ENCODE measurements around the gene SLU7. TPM values are rescaled to one million over a fixed set of nuclear protein-coding genes. Genes with fewer than 3 reads are reported as not detected.
A peak's percentile ranks its signal among the peaks of the same experiment; 100 is the strongest.

Gene SLU7
- total and polyA plus RNA-seq, 10 donors, result 32.1 to 114 (median 55.7) TPM

DNA sequence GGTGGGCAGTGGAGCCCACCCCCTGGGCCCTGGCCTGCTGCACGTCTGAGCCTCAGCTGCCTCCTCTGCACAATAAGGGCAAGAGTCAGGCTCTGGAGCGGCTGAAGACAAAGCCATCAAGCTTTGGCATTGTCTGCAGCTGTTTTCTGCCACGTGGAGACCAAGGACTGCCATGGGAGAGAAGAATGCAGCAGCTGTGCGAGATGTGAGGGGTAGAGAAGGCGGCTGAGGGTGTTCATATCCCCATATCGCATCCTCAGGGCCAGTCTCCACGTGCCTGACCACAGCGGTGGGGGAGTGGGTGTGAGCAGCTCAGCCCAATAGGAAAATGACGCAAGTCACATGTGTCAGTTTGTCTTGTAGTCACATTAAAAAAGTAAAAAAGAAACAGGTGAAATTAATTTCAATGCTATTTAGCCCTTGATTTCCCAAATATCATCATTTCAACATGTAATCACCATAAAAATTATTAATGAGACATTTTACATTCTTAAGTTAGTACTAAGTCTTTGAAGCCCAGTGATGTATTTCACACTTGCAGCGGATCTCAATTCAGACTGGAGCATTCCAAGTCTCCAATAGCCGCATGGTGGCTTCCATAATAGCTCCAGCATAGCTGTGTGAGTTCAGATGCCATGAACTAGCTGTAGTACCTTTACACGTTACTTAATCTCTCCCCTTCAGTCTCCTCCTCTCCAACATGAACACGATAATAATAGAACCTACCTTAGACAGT lies 55.1 kb downstream of the SLU7 start:
- WGBS, 5 donors, result 66 to 87% (median 75%) methylated on average over 13 of the region's 13 CpGs
- no peak for DNase-seq
- peaks cover 0 to 28% (median 0%) of the 10 kb centered on the region in 7 donors for H3K27me3 ChIP-seq (replicated peaks in 1 of 7)
- no peaks in the 10 kb centered on the region for H3K36me3 ChIP-seq
- H3K9me3 ChIP-seq, result no peaks in the 10 kb centered on the region
- peaks cover 0 to 7% (median 2%) of the 10 kb centered on the region in 6 donors for H3K4me1 ChIP-seq
- H3K4me3 ChIP-seq, result no peak overlapping the region
- H3K27ac ChIP-seq, result peak overlapping the region in 5 of 8 donors; percentile 28 to 42 (median 33)
- intact Hi-C loops (cut with DNase I; ENCODE audit: low total_unique reads), result no loop called here
- no peak for TF ChIP-seq POLR2A (IDR thresholded peaks at IDR 0.05)
- no peak for TF ChIP-seq POLR2AphosphoS5 (IDR thresholded peaks at IDR 0.05)
- TF ChIP-seq, protein P1, sequence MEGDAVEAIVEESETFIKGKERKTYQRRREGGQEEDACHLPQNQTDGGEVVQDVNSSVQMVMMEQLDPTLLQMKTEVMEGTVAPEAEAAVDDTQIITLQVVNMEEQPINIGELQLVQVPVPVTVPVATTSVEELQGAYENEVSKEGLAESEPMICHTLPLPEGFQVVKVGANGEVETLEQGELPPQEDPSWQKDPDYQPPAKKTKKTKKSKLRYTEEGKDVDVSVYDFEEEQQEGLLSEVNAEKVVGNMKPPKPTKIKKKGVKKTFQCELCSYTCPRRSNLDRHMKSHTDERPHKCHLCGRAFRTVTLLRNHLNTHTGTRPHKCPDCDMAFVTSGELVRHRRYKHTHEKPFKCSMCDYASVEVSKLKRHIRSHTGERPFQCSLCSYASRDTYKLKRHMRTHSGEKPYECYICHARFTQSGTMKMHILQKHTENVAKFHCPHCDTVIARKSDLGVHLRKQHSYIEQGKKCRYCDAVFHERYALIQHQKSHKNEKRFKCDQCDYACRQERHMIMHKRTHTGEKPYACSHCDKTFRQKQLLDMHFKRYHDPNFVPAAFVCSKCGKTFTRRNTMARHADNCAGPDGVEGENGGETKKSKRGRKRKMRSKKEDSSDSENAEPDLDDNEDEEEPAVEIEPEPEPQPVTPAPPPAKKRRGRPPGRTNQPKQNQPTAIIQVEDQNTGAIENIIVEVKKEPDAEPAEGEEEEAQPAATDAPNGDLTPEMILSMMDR (IDR thresholded peaks at IDR 0.05 in 8 of 11, conservative IDR thresholded peaks at IDR 0.05 in 3 of 11), result no peak

DNA sequence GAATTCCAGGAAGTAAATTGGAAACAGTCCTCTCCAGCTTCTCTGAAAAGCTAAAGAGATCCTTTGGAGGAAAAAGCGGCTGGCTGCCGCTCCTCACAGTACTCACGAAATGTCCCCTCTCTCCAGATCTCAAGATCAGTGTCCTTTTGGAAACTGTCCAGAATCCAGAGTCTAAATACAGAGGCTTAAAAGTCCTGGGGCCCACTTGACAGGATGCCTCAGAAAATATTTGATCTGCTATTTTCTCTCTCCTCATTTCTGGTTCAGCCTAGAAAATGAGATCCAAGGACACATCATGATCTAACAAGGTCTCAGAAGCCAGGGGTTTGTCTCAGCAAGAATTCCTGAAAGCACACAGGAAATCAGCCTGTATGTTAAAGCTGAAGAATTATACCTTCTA lies 55.7 kb downstream of the SLU7 start:
- H3K27ac ChIP-seq, result peak overlapping the region in 6 of 8 donors; percentile 16 to 42 (median 32)
- peaks cover 0 to 21% (median 0%) of the 10 kb centered on the region in 7 donors for H3K27me3 ChIP-seq (replicated peaks in 1 of 7)
- TF ChIP-seq, protein P1 (IDR thresholded peaks at IDR 0.05 in 8 of 11, conservative IDR thresholded peaks at IDR 0.05 in 3 of 11), result no peak
- TF ChIP-seq POLR2AphosphoS5 (IDR thresholded peaks at IDR 0.05) (no peak), POLR2A (IDR thresholded peaks at IDR 0.05) (no peak)
- no peaks in the 10 kb centered on the region for H3K9me3 ChIP-seq
- H3K36me3 ChIP-seq, result no peaks in the 10 kb centered on the region
- peaks cover 0 to 11% (median 6%) of the 10 kb centered on the region in 6 donors for H3K4me1 ChIP-seq
- WGBS, 5 donors, result 61 to 76% (median 63%) methylated on average over 3 of the region's 3 CpGs
- no peak for DNase-seq
- H3K4me3 ChIP-seq, result no peak overlapping the region
- intact Hi-C loops (cut with DNase I; ENCODE audit: low total_unique reads), result no loop called here

DNA sequence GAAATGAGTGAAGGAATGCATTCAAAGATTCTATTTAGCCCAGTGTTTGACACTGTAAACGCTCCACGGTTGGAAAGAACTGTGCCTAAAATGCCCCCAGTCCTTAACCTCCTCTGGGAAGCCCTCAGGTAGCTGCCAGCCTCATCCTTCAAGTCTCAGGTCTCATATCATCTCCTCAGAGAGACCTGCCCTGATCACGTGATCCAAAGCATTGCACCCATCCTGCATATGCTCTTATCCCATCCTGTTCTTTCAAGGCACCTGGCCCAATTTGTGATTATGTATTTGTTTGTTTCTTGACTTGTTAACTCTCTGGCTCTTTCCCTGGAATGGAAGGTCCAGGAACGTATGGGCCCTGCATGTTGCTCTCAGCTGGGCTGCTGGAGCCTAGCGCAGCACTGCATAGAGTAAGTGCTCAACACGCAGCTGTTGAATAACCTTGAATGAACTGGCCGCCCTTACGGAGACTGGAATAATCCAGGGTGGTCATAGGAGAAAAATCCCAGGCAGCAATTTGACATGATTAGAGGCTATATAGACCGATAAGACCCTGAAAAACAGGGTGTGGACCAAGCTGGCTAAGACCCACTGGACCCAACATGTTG lies 57.2 kb downstream of the SLU7 start:
- DNase-seq, result no peak
- TF ChIP-seq POLR2AphosphoS5 (IDR thresholded peaks at IDR 0.05) (no peak), POLR2A (IDR thresholded peaks at IDR 0.05) (no peak)
- TF ChIP-seq, protein P1 (IDR thresholded peaks at IDR 0.05 in 8 of 11, conservative IDR thresholded peaks at IDR 0.05 in 3 of 11), result no peak
- H3K36me3 ChIP-seq, result no peaks in the 10 kb centered on the region
- no peaks in the 10 kb centered on the region for H3K9me3 ChIP-seq
- no peak overlapping the region for H3K4me3 ChIP-seq
- H3K27ac ChIP-seq, result no peak overlapping the region
- H3K4me1 ChIP-seq, result peaks cover 0 to 24% (median 10%) of the 10 kb centered on the region in 6 donors
- peaks cover 0 to 9% (median 0%) of the 10 kb centered on the region in 7 donors for H3K27me3 ChIP-seq (replicated peaks in 1 of 7)
- intact Hi-C loops (cut with DNase I; ENCODE audit: low total_unique reads), result no loop called here
- WGBS, 5 donors, result 75 to 95% (median 89%) methylated on average over 9 of the region's 9 CpGs

DNA sequence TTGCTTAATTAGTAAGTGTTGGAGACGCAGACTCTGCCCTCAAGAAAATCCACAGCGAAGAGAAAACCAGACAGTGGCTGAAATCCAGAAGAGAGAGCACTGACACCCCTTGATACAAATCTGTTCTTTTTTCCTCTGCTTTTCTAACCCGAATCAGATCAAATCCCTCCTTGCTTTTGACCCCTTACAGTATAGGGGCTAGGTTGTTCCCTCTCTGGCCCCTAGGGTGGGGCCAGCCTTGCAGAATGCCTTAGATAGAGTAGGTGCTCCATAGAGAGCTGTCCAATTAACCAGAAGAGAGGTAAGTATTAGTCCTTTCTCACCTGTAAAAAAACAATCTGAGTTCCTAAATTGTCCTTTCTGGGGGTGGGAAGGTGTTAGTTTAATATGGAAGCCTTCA lies 58.6 kb downstream of the SLU7 start:
- peaks cover 0 to 26% (median 10%) of the 10 kb centered on the region in 6 donors for H3K4me1 ChIP-seq
- H3K9me3 ChIP-seq, result no peaks in the 10 kb centered on the region
- peak overlapping the region in 2 of 8 donors; percentile 25 to 57 for H3K27ac ChIP-seq
- no peak for DNase-seq
- WGBS, 5 donors, result 78 to 86% (median 82%) methylated on average over 3 of the region's 3 CpGs
- H3K27me3 ChIP-seq (replicated peaks in 1 of 7), result peaks cover 0 to 2% (median 0%) of the 10 kb centered on the region in 7 donors
- H3K4me3 ChIP-seq, result no peak overlapping the region
- intact Hi-C loops (cut with DNase I; ENCODE audit: low total_unique reads), result no loop called here
- H3K36me3 ChIP-seq, result no peaks in the 10 kb centered on the region
- TF ChIP-seq POLR2A (IDR thresholded peaks at IDR 0.05) (no peak), POLR2AphosphoS5 (IDR thresholded peaks at IDR 0.05) (no peak)
- TF ChIP-seq, protein P1 (IDR thresholded peaks at IDR 0.05 in 8 of 11, conservative IDR thresholded peaks at IDR 0.05 in 3 of 11), result no peak
